ENCODE results near the gene OASL. TPM values are rescaled to one million over a fixed set of nuclear protein-coding genes. Genes with fewer than 3 reads are reported as not detected.
A peak's percentile ranks its signal among the peaks of the same experiment; 100 is the strongest.
"Not testable (repeated sequence)": the region's sequence is repeated elsewhere in the genome, so short reads cannot be mapped to it uniquely, and the experiment has no call there.

Gene OASL
- total RNA-seq: under 0.01 and 0.22 TPM in 2 replicates

GRCh38 chr12:121038861-121039668, at the start of gene OASL:
Gene OASL (minus strand): TSS chr12:121039246. CDS start chr12:121038971, 275 bp downstream.
- DNase-seq (ENCODE audit: low read depth in 2 of 2): peak; percentile 20 to 28

GRCh38 chr12:121088195-121088585, 49.1 kb upstream of the OASL start:
- DNase-seq (ENCODE audit: low read depth in 2 of 2): no peak

GRCh38 chr12:121087467-121088194, 48.6 kb upstream of the OASL start:
- no peak for DNase-seq (ENCODE audit: low read depth in 2 of 2)

GRCh38 chr12:121086781-121087295, 47.8 kb upstream of the OASL start:
- no peak for DNase-seq (ENCODE audit: low read depth in 2 of 2)

- no peak for DNase-seq (ENCODE audit: low read depth in 2 of 2)
These were observed 46.7 kb upstream of the OASL start for GRCh38 chr12:121085506-121086353.

GRCh38 chr12:121085069-121085468, 46.0 kb upstream of the OASL start:
- DNase-seq (ENCODE audit: low read depth in 2 of 2): no peak

- no peak for DNase-seq (ENCODE audit: low read depth in 2 of 2)
These were observed 45.2 kb upstream of the OASL start for GRCh38 chr12:121084229-121084628.

- no peak for DNase-seq (ENCODE audit: low read depth in 2 of 2)
These were observed 41.9 kb upstream of the OASL start for GRCh38 chr12:121080909-121081308.

- DNase-seq (ENCODE audit: low read depth in 2 of 2): no peak
These were observed 40.8 kb upstream of the OASL start for GRCh38 chr12:121079736-121080272.

- not testable (repeated sequence) for DNase-seq (ENCODE audit: low read depth in 2 of 2)
These were observed 38.4 kb upstream of the OASL start for GRCh38 chr12:121077440-121077839.

- DNase-seq (ENCODE audit: low read depth in 2 of 2): not testable (repeated sequence)
These were observed 36.9 kb upstream of the OASL start for GRCh38 chr12:121075911-121076310.

- DNase-seq (ENCODE audit: low read depth in 2 of 2): no peak
These were observed 33.1 kb upstream of the OASL start for GRCh38 chr12:121072147-121072546.

GRCh38 chr12:121069206-121069605, 30.2 kb upstream of the OASL start:
- no peak for DNase-seq (ENCODE audit: low read depth in 2 of 2)

- no peak for DNase-seq (ENCODE audit: low read depth in 2 of 2)
These were observed 26.3 kb upstream of the OASL start for GRCh38 chr12:121065345-121065744.

- not testable (repeated sequence) for DNase-seq (ENCODE audit: low read depth in 2 of 2)
These were observed 25.5 kb upstream of the OASL start for GRCh38 chr12:121064586-121064985.

- DNase-seq (ENCODE audit: low read depth in 2 of 2): no peak
These were observed 25.1 kb upstream of the OASL start for GRCh38 chr12:121064116-121064515.

- no peak for DNase-seq (ENCODE audit: low read depth in 2 of 2)
These were observed 23.5 kb upstream of the OASL start for GRCh38 chr12:121062391-121063045.

- DNase-seq (ENCODE audit: low read depth in 2 of 2): peak; percentile 45 to 81
These were observed 22.8 kb upstream of the OASL start for GRCh38 chr12:121061831-121062230.

GRCh38 chr12:121060149-121061001, 21.3 kb upstream of the OASL start:
- peak; percentile 70 to 79 for DNase-seq (ENCODE audit: low read depth in 2 of 2)
